CD4-positive, alpha-beta T cell treated with Interleukin-17A for 1 hour (primary cell): Measurements from ENCODE around the gene NANS.
"Not testable (repeated sequence)": the region's sequence is repeated elsewhere in the genome, so short reads cannot be mapped to it uniquely, and the experiment has no call there.

ENCODE experiments used
- DNase-seq: peaks from one replicate; pipeline ENCODE4 v3.0.0-alpha.2; 2020

Gene NANS

DNA sequence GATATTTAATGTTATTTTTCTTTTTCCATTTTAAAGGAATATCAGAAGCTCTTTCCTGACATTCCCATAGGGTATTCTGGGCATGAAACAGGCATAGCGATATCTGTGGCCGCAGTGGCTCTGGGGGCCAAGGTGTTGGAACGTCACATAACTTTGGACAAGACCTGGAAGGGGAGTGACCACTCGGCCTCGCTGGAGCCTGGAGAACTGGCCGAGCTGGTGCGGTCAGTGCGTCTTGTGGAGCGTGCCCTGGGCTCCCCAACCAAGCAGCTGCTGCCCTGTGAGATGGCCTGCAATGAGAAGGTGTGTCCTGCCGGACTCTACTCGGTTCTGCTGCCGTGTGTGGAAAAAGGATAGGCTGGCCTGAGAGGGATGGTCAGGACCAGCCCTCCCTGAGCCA, 24.2 kb downstream of the NANS start:
- no peak for DNase-seq

DNA sequence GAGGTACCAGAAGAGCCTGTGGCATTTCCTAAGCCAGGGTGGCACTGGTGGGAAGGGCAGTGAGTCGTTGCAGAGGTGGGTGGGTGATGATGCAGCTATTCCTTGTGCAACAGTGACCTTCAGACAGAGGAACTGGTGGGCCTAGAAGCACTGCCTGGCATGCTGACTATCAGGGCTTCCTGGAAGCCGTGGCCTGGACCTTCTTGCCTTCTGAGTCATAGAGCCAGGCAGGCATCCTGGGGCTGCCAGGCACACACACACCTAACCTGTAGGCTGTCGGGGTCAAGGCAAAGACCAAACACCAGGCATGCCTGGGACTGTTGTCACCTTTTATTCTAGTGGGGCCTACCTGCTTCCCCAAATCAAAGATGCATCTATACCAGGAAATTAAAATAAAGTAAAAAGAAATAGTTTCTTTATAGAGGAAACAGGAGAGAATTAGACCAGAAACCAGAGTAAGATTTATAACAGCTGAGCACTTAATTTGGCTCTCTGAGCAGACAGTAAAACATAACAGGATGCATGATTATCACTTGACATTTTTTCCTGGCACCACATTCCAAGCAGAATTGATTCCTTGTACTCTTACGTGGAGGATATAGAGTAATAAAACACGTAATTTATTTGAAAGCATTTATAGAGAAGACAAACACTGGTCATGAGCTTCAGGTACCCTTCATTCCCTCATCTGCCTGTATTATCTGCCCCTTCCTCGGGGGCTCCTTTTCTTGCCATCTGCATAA, 25.1 kb downstream of the NANS start:
- DNase-seq, result no peak

DNA sequence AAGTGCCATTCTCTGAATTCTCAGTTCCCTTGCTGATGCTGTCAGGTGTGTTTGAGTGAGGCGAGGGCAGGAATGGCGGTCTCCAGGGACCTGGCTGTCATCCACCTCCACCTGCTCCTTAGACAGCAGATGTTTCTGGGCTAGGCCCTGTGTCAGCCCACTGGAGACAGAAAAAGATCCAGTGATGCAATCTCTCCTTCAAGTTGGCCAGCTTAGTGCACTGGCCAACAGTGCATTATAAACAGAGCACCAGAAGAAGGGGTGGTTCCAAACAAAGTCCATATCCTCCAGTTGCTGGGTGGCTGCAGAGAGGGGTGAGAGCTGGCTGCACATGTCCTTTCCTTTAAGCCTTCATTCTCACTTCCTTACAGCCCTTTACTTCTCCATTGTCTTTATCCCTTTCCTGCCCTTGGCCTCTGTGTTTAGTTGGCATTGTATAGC, 26.5 kb downstream of the NANS start:
- DNase-seq, result no peak

DNA sequence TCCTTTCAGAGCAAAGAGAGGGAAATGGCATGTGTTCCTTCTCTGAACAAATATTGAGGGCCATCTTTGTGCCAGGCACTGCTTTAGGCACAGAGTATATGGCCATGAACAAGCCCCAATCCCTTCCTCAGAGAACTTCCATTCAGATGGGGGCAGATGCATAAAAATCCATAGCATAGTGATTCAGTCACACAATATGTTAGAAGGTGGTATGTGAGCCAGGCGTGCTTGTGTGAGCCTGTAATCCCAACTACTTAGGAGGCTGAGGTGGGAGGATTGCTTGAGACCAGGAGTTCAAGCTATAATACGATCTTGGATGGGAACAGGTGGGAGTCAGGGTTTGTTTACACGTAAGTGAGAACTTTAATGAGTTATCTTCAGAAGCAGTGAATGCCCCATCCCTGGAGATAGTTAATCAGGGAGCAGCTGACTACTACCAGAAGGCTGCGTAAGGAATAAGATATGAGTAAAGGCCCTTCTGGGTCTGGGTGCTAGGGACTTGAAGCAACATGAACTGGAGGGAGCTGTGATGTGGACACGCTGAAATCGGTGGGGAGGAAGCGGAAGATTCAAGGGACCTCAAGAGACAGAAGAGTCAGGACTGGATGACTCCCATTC, 27.1 kb downstream of the NANS start:
- DNase-seq, result no peak

DNA sequence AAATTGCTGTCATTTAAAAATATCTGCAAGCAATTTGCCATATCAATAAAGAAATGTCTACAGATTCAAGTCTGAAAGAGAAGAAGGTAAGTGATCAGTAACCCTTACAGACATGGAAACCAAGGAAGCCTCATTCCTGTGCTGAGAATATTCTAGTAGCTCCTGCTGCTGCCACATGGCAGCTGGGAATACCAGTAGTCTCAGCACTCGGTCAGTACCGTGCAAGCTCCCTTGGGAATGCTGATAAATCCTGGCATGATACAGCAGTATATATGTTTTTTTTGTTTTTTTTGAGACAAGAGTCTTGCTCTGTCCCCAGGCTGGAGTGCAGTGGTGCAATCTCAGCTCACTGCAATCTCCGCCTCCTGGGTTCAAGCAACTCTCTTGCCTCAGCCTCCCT, 27.9 kb downstream of the NANS start:
- DNase-seq, result no peak

DNA sequence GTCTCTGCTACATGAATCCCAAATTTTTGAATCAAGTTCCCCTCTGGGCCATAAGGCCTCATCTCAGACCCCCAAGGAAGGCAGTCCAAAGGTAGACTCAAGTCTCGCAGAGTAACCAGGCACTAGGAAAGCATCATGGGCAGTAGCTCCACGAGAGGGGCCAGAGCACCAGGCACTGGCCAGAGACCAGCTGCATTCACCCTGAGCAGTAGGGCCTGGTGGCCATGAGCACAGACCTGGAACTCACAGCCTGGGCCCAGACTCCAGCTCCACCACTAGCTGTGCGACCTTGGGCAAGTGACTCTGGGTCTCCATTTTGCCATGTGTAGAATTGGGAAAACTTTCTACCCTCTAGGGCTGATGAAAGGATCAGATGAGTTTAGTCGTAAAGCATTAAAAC, 28.5 kb downstream of the NANS start:
- DNase-seq, result no peak

DNA sequence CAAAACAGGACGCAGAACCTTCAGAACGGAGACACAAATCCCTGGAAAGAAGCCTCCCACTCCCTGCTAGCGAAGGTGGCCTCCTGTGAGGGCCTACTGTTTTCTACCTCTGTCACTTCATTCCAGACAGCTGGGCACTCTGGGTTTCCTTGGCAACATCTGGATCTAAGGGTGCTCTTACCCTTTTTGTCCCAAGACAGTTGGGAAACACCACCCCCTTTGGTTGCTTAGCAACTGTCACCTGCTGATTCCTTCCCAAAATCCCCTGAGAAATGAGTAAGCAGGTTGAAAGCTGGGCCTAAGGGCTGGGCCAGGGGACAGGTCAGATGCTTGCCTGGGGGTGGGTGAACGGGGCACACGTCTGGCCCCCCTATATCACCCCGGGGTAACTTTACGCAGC, 29.4 kb downstream of the NANS start:
- no peak for DNase-seq

DNA sequence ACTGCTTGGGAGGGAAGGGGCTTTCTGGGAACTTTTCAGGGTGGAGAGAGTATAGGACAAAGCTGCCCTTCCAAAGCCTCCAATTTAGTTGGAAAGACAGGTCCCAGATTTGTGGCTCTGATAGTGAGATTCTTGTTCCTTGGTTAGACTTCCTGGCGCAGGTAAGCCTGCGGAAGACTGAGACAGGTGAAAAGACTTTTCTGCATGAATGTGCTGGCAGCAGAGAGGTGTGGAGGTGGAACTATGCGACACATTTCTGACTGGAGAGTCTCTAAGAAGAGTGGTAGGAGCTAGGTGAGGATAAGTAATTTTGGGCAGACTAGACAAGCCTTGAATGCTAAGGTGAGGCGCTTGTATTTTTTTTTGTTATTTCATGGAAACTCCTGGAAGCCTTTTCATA, 29.9 kb downstream of the NANS start:
- DNase-seq, result no peak

DNA sequence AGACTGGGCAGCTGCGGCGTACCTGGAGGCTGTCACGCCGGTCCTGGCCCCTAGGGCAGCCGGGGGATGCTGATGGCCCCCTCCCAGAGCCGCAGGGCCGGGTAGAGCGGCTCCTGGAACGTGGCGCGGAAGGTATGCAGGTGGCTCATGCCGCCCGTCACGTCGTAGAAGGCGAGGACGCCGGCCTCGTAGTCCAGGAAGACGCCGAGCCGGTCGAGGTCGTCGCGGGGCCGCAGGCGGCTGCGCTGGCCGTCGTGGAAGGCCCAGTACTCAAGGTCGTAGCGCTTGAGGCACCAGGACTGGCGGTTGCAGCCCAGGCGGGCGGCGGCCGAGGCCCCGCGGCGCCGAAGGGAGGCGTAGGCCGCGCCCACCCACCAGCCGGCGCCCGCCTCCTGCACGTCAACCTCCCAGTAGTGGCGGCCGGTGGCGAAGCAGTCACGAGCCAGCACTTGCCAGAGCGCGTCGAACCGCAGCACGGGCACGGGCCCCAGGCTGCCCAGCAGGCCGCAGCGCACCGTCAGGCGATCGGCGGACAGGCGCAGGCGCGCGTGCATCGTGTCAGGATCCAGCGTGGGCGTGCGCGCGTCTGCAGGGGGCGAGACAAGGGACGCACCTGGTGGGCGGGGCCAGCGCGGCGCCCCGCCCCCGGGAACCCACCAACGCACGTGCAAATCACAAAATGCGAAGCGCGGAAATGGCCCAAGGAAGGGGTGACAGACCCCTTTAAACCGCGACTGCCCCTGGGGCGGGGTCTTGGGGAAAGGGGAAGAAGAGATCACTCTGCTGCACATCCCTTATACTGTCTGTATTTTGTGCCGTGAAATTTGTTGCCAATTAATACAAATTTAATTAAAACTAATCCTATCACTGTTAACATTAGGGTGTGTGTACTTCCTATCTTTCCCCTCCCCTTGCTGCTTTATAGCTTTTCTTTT, 31.2 kb downstream of the NANS start:
- peak; percentile 61 for DNase-seq

DNA sequence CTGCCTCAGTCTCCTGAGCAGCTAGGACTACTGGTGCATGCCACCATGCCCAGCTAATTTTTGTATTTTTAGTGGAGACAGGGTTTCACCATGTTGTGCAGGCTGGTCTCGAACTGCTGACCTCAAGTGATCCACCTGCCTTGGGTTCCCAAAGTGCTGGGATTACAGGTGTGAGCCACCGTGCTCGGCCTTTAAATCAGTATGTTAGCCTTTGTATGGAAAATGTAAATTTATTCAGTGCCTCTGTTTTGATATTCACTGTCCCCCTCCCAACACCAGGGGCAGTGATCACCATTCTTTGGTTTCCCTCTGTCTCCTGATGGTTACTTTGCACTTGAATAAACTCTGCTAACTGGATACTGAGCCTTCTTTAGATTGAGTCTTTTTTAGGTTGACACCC, 34.1 kb downstream of the NANS start:
- DNase-seq, result not testable (repeated sequence)

DNA sequence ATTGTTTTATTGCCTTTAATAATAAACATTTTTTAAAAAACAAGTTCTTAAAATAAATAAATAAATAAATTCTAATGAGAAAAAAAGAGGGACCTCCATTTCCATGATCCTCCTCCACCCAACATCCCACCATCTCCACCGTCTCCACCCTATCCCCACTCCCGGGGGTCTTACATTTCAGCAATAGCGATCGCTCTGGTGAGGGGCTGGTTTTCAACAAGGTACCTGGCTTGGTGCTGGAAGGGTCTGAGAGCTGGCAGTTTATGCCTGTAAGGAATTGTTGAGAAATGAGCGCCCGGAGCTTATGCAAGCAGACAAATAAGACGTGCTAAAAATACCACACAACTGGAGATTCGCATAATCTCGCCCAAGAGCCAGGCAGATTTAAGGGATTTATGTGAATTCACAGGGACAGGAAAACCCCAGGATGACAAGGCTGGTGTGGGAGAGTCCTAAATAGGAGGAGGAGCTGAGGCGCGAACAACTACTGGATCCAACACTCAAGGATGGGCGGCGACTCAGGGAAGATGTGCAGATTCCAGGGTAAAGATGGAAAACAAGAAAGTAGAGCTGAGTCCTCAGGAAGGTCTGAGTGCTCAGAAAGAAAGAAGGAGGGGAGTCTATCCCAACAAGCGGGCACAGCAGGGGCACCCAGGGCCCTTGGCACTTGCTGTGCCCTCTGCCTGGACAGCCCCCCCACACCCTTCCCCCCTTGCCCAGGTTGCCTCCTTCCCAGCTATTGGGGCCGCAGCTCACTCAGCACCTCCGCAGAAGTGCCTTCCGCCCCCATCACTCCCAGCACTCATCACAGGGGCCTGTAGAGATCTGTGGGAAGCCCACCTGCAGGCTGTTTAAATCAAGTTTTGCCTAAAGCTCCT, 35.4 kb downstream of the NANS start:
- no peak for DNase-seq

DNA sequence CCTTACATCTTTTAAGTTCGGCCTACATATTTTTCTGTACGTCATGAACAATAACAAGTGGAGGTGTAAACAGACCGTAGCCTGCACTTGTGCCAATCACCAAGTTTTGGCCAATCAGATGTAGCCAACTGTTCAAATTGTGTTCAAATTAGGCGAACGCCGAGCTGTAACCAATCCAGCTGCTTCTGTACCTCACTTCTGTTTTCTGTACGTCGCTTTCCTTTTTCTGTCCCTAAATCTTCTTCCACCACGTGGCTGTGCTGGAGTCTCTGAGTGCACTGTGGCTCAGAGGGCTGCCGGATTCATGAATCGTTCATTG, 36.0 kb downstream of the NANS start:
- DNase-seq, result peak; percentile 39

DNA sequence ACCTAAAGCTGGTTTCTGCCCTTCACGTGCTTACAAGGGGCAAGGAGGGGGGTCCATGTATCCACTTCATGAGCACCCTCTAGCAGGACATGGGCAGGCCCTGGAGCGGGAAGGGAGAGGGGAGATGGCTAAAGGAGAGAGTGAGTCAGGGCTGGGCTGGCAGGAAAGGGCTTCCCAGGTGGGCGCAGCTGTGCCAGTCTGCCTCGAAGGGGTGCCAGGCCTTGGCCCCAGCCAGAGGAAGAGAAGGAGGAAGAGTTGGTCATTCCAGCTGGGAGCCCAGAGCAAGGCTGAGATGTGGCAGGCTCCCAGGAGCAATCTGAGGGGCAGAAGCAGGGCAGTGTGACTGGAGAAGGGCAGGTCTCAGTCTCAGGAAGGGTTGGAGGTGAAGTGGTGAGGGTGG, 37.8 kb downstream of the NANS start:
- no peak for DNase-seq

DNA sequence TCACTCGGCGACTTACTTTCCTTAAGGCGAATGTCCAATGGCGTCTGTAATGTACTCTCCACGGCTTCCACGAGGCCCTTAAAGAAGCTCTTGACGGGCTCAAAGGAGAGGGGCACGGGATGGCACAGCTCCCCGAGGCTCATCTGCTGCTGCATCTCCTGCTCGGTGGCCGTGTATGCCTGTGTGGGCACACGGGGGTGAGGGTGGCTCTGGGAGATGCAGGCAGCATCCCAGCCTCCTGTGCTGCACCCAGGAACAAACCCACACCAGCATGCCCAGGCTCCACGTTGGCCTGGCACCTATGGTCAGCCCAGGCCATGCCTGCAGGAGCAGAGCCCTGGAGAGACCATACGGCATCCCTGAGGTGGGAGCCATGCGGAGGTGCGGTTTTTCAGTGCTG, 38.3 kb downstream of the NANS start:
- no peak for DNase-seq

DNA sequence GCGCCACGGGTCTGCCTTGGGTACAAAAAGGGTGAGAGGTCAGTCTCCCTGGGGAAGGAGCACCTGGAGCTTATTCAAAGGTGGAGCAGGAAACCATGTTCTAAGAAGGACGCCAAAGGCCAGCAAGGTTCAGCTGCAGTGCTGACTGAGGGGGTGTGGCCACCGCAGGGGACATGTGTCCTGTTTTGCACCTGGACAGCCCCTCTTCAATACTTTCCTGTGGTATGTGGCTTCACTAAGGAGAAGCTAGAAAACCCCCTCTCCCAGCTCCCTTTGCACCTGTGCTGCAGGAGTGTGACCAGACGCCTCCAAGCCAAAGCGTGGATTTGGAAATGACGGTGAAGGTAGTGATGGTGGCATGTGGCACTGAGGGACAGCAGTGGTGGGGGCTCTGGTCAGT, 38.9 kb downstream of the NANS start:
- DNase-seq, result no peak

DNA sequence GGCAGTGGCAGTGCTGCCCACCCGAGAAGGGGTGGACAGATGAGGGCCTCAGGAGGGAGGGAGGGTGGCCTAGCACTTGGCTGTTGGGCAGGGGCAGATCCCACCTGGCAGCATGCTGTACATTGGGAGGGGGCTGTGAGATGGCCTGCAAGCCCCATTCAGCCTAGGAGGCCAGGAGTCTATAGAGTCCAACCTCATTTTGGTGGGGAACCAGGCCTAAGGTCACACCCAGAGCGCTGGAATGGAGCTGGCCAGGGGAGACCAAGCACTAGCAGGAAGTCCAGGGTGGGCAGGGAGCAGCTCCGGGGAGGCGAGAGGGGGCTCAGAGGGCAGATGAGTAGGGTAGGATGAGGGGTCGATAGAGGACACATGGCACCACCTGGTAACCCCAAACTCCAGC, 39.6 kb downstream of the NANS start:
- DNase-seq, result no peak

DNA sequence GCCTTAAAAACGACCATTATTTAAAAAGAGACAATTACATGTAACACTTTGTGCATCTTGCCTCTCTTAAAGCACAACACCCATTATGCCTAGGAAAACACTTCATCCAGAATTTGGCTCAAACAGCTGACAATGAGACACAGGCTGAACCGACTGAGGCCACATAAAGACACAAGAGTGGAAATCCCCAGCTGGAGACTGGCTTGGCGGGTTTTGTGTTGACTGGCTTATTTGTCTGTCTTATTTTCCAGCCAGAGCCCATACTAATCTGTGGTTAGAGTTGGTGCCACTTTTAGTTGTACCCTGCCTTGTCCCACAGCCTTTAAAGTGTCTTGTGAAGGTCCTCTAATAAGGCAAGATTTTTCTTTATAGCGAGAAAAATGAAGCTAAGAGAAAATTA, 41.3 kb downstream of the NANS start:
- DNase-seq, result peak; percentile 67

DNA sequence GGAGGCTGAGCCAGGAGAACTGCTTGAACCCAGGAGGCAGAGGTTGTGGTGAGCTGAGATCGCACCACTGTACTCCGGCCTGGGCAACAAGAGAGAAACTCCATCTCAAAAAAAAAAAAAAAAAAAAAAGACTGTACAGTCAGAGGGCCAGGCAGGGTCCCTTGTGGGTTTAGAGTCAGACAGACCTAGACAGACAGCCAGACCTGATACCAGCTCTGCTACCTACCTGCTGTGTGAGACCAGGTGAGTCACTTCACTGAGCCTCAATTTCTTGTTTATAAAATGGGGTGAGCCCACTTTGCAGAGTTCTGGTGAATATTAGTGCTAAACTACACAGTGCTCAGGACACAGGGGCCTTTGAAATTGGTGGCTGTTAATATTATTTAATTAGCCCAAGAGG, 42.8 kb downstream of the NANS start:
- DNase-seq, result peak; percentile 39

DNA sequence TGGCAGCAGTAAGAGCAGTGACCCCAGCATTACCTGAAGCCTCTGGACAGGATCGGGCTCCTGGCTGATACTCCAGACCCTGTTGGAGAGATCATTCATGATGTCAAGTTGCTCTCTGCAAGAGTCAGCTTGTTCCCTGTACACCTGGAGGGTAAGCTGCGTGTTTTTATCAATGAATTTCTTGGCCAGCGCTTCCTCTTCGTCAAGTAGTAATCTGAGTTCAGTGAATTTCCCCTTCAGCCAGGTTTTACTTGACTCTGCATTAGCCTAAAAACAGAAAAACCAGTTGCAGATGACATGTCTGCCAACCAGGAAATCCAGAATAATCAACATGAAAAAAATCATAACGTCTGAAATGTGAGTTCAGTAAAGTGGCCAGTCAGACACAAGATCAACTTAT, 43.4 kb downstream of the NANS start:
- DNase-seq, result peak; percentile 29

DNA sequence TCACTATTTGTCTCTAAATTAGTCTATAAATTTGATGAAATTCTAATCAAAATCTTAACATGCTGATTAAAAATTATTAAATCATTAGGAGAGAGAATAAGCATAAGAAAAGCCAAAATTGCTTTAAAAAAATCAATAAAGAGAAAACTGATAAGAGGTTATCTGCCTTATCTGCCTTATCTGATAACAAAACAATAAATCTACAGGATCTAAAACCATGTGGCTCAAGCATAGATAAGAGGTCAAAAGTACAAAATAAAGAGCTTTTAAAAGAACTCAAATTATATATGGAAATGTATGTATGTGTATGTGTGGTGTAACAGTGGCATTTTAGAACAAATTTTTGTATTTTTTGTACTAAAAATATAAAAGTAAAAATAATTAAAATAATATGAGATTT, 43.9 kb downstream of the NANS start:
- DNase-seq, result no peak

DNA sequence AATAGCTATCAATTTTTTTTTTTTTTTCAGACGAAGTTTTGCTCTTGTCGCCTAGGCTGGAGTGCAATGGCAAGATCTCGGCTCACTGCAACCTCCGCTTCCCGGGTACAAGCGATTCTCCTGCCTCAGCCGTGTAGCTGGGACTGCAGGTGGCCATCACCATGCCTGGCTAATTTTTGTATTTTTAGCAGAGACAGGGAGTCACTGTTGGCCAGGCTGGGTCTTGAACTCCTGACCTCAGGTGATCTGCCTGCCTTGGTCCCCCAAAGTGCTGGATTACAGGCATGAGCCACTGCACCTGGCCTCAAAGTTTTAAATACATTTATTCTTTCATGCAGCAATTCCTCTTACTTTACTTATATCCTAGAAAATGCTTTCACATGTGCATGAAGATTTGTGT, 44.9 kb downstream of the NANS start:
- DNase-seq, result no peak

DNA sequence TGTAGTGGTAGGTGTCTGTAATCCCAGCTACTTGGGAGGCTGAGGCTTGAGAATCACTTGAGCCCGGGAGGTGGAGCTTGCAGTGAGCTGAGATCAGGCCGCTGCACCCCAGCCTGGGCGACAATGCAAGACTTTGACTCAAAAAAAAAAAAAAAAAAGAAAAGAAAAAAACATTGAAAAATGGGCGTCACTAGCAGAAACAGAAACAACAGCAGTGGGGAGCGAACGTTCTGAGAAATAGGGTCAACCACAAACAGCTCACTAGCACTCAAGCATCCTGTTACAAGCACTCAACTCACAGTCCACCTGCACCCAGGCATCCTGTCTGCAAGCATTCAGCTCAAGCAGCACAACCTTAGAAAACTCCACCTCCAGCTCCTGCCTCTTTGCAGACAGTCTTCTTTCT, 45.3 kb downstream of the NANS start:
- DNase-seq, result peak; percentile 92

DNA sequence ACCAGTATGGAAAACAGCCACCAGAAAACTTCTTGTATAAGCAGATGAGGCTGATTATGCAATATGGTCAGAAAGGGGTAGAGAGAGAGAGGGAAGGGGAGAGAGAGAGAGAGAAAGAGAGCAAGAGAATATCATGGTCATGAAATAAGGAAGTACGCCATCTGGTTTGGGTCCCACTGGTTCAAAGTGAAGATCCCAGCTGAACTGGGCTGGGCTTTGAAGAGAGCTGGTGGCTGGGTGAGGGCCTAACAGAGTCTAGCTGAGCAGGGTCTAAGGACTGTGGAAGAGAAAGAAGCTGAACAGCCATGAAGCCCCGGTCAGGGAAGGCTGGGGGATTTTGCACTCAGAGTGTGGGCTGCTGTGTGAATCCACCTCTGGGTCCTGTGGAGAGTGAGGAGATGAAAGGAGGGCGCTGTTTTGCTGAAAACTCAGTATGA, 47.9 kb downstream of the NANS start:
- DNase-seq, result no peak
